ENCODE measurements around the gene KCNN3.

DNA sequence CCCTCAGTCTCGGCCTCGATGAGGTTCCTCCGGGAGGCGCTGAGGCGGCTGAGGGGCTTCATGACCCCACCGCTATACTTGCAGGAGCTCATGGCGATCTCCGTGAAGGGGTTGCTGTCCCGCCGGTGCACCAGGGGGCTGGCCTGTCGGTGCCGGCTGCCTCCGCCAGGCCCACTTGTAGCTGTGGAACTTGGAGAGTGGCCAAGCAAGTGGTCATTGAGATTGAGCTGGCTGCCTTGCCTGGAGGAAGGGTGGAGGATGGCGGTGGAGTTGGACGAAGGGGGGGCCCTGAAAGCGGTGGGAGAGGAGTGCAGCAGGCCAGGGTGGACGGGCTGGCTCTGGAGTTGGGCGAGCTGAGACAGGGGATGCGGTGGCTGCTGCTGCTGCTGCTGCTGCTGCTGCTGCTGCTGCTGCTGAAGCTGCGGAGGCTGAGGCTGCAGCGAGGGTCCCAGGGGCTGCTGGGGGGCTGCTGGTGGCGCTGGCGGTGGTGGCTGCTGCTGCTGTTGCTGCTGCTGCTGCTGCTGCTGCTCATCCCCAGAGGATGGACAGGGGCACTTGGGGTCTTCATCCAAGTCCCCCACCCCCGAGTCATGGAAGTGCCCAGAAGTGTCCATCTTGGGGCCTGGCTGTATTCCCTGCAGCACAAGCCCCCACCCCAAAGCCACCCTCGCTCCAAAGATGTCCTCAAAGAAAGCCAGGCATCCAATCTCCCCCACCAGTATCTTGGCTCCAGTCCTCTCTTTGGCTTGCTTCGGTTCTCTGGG, 548 bp downstream of the KCNN3 start:
- no peak for TF ChIP-seq AHR (CRISPR knock-in tag; IDR thresholded peaks at IDR 0.05)
- TF ChIP-seq, protein P1, sequence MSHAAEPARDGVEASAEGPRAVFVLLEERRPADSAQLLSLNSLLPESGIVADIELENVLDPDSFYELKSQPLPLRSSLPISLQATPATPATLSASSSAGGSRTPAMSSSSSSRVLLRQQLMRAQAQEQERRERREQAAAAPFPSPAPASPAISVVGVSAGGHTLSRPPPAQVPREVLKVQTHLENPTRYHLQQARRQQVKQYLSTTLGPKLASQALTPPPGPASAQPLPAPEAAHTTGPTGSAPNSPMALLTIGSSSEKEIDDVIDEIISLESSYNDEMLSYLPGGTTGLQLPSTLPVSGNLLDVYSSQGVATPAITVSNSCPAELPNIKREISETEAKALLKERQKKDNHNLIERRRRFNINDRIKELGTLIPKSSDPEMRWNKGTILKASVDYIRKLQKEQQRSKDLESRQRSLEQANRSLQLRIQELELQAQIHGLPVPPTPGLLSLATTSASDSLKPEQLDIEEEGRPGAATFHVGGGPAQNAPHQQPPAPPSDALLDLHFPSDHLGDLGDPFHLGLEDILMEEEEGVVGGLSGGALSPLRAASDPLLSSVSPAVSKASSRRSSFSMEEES (CRISPR knock-in tag; IDR thresholded peaks at IDR 0.05) = no peak
- TF ChIP-seq EZH2 (conservative IDR thresholded peaks at IDR 0.05; ENCODE audit: low read depth, low read length) = no peak
- no peak for TF ChIP-seq ZBTB7A (CRISPR knock-in tag; IDR thresholded peaks at IDR 0.05)

All from HepG2 (cell line).